Neural progenitor cell (in vitro differentiated cells): Measurements from ENCODE around the gene SPTBN4. TPM values are rescaled to one million over a fixed set of nuclear protein-coding genes. Genes with fewer than 3 reads are reported as not detected.

Experiments used
- DNase-seq: peaks from one replicate; pipeline ENCODE4 v3.0.0-alpha.2; 2016; ENCODE audit warnings: low spot score
- H2AFZ ChIP-seq: fragments of 200-600 bp; sonication (generic); replicated peaks from 2 replicates; pipeline ENCODE4 v1.6.1; 2016; ENCODE audit warnings: antibody characterized with exemption
- H3F3A ChIP-seq: fragments of 200-600 bp; sonication (generic); 2 replicates; pipeline ENCODE4 v1.6.1; 2016; ENCODE audit warnings: antibody characterized with exemption, low read depth
- H3K27ac ChIP-seq: fragments of 200-600 bp; sonication (generic); 2 replicates; pipeline ENCODE4 v1.5.1; 2016; ENCODE audit warnings: mild to moderate bottlenecking
- H3K27me3 ChIP-seq: fragments of 200-600 bp; sonication (generic); 2 replicates; pipeline ENCODE4 v1.6.1; 2016; ENCODE audit warnings: mild to moderate bottlenecking, moderate library complexity
- H3K36me3 ChIP-seq: fragments of 200-600 bp; sonication (generic); 2 replicates; pipeline ENCODE4 v1.5.1; 2016
- H3K4me1 ChIP-seq: fragments of 200-600 bp; sonication (generic); 2 replicates; pipeline ENCODE4 v1.6.1; 2016; ENCODE audit warnings: mixed run types
- H3K4me2 ChIP-seq: fragments of 200-600 bp; sonication (generic); 2 replicates; pipeline ENCODE4 v1.6.1; 2016
- H3K4me3 ChIP-seq: fragments of 200-600 bp; sonication (generic); 2 replicates; pipeline ENCODE4 v1.5.1; 2016
- H3K79me2 ChIP-seq: fragments of 200-600 bp; sonication (generic); 2 replicates; pipeline ENCODE4 v1.6.1; 2016; ENCODE audit warnings: low read depth
- H3K9ac ChIP-seq: fragments of 200-600 bp; sonication (generic); 2 replicates; pipeline ENCODE4 v1.6.1; 2016
- H3K9me3 ChIP-seq: fragments of 200-600 bp; sonication (generic); 2 replicates; pipeline ENCODE4 v1.5.1; 2016; ENCODE audit warnings: low read depth
- H4K20me1 ChIP-seq: fragments of 200-600 bp; sonication (generic); 2 replicates; pipeline ENCODE4 v1.6.1; 2016; ENCODE audit warnings: low read depth
- H3K27ac Mint-ChIP-seq: 3 replicates; pipeline ENCODE4 v1.8.0; 2021; ENCODE audit warnings: mixed read lengths
- H3K27me3 Mint-ChIP-seq: 2 replicates; pipeline ENCODE4 v1.8.0; 2022; ENCODE audit warnings: low read depth, mild to moderate bottlenecking, inconsistent platforms, moderate library complexity, mixed read lengths; ENCODE audit not compliant: insufficient read depth
- H3K36me3 Mint-ChIP-seq: 3 replicates; pipeline ENCODE4 v1.8.0; 2021; ENCODE audit warnings: mixed read lengths
- H3K4me1 Mint-ChIP-seq: 3 replicates; pipeline ENCODE4 v1.8.0; 2021; ENCODE audit warnings: mixed read lengths
- H3K4me3 Mint-ChIP-seq: 3 replicates; pipeline ENCODE4 v1.8.0; 2021; ENCODE audit warnings: mild to moderate bottlenecking, moderate library complexity, mixed read lengths
- H3K9me3 Mint-ChIP-seq: 3 replicates; pipeline ENCODE4 v1.8.0; 2020; ENCODE audit warnings: mixed read lengths
- CTCF ChIP-seq: fragments of 200-600 bp; sonication (generic); IDR thresholded peaks from 2 replicates; pipeline ENCODE4 v1.5.1; 2017; ENCODE audit warnings: antibody characterized with exemption, mild to moderate bottlenecking
- EZH2 ChIP-seq: fragments of 200-600 bp; sonication (generic); IDR thresholded peaks from 2 replicates; pipeline ENCODE4 v1.6.1; 2017; ENCODE audit warnings: antibody characterized with exemption, mild to moderate bottlenecking, moderate library complexity
- EZH2phosphoT487 ChIP-seq: fragments of 200-600 bp; sonication (generic); IDR thresholded peaks from 2 replicates; pipeline ENCODE4 v1.6.1; 2017; ENCODE audit warnings: antibody characterized with exemption
- total RNA-seq: library from RNA; depleted of rRNA; stranded (reverse); fragments of >200 nt; gene quantifications from 2 replicates; pipeline ENCODE4 v1.2.3, GENCODE V29; 2015; ENCODE audit warnings: low replicate concordance

SPTBN4 gene
- total RNA-seq, 1 donor from 2014 or later = 2.5 TPM

- Mint-ChIP-seq H3K27ac (no peak overlapping the region), H3K4me1 (peaks cover 7% of the 10 kb centered on the region), H3K9me3 (peaks cover 4% of the 10 kb centered on the region), H3K27me3 (peaks cover 31% of the 10 kb centered on the region), H3K36me3 (no peaks in the 10 kb centered on the region), H3K4me3 (no peak overlapping the region)
- H3K79me2 ChIP-seq = no peaks in the 10 kb centered on the region
- peaks cover 35% of the 10 kb centered on the region for H3K27me3 ChIP-seq
- H3F3A ChIP-seq = peaks cover 6% of the 10 kb centered on the region
- no peak overlapping the region for H3K4me2 ChIP-seq
- H4K20me1 ChIP-seq = no peaks in the 10 kb centered on the region
- H3K4me3 ChIP-seq = no peak overlapping the region
- H3K27ac ChIP-seq = no peak overlapping the region
- TF ChIP-seq CTCF = peak; percentile 81
- no peak for TF ChIP-seq EZH2
- no peaks in the 10 kb centered on the region for H3K36me3 ChIP-seq
- DNase-seq = peak; percentile 83
- H3K4me1 ChIP-seq = no peaks in the 10 kb centered on the region
- no peaks in the 10 kb centered on the region for H3K9me3 ChIP-seq
- H3K9ac ChIP-seq = no peak overlapping the region
- H2AFZ ChIP-seq = no peak overlapping the region
Measured at GRCh38 chr19:40523322-40524047, 56.7 kb downstream of the SPTBN4 start.

GRCh38 chr19:40524133-40524549 is 57.3 kb downstream of the SPTBN4 start:
- H3K27ac Mint-ChIP-seq = no peak overlapping the region
- Histone ChIP-seq H3K27ac (no peak overlapping the region), H3K4me1 (no peaks in the 10 kb centered on the region), H2AFZ (no peak overlapping the region), H3K4me3 (no peak overlapping the region), H3K36me3 (no peaks in the 10 kb centered on the region), H3F3A (peaks cover 2% of the 10 kb centered on the region), H3K4me2 (no peak overlapping the region), H3K27me3 (peaks cover 29% of the 10 kb centered on the region), H3K79me2 (no peaks in the 10 kb centered on the region), H3K9me3 (no peaks in the 10 kb centered on the region), H3K9ac (no peak overlapping the region), H4K20me1 (no peaks in the 10 kb centered on the region)
- no peaks in the 10 kb centered on the region for H3K36me3 Mint-ChIP-seq
- DNase-seq = no peak
- TF ChIP-seq CTCF = no peak
- no peak for TF ChIP-seq EZH2phosphoT487
- TF ChIP-seq EZH2 = no peak
- peak overlapping the region; percentile 67 for H3K4me3 Mint-ChIP-seq
- peaks cover 26% of the 10 kb centered on the region for H3K27me3 Mint-ChIP-seq
- peaks cover 7% of the 10 kb centered on the region for H3K4me1 Mint-ChIP-seq
- peaks cover 4% of the 10 kb centered on the region for H3K9me3 Mint-ChIP-seq

- Mint-ChIP-seq H3K4me1 (peaks cover 10% of the 10 kb centered on the region), H3K27me3 (peaks cover 26% of the 10 kb centered on the region), H3K27ac (no peak overlapping the region), H3K9me3 (peaks cover 4% of the 10 kb centered on the region), H3K36me3 (no peaks in the 10 kb centered on the region), H3K4me3 (peak overlapping the region; percentile 67)
- H3K9ac ChIP-seq = no peak overlapping the region
- no peaks in the 10 kb centered on the region for H4K20me1 ChIP-seq
- TF ChIP-seq CTCF = no peak
- TF ChIP-seq EZH2phosphoT487 = no peak
- no peak for TF ChIP-seq EZH2
- no peaks in the 10 kb centered on the region for H3K36me3 ChIP-seq
- DNase-seq = no peak
- H3K27me3 ChIP-seq = peaks cover 24% of the 10 kb centered on the region
- no peaks in the 10 kb centered on the region for H3K9me3 ChIP-seq
- H3K4me2 ChIP-seq = no peak overlapping the region
- peaks cover 4% of the 10 kb centered on the region for H3F3A ChIP-seq
- no peak overlapping the region for H3K27ac ChIP-seq
- H3K4me3 ChIP-seq = no peak overlapping the region
- no peaks in the 10 kb centered on the region for H3K79me2 ChIP-seq
- peaks cover 3% of the 10 kb centered on the region for H3K4me1 ChIP-seq
- H2AFZ ChIP-seq = no peak overlapping the region
Measured at GRCh38 chr19:40524655-40525054, 57.9 kb downstream of the SPTBN4 start.
